Cardiac fibroblast (primary cell): Measurements from ENCODE around the gene CEP162.
"Not testable (repeated sequence)": the region's sequence is repeated elsewhere in the genome, so short reads cannot be mapped to it uniquely, and the experiment has no call there.

ENCODE experiments used
- DNase-seq, 2 donors: peaks; one replicate each; pipeline versions ENCODE4 v3.0.0 to v3.0.0-alpha.2; 2010; ENCODE audit warnings: low read depth in 2 of 2
- H3K4me3 ChIP-seq, 2 donors: replicated peaks in 1 of 2; 1 replicate in 1 of 2; 2 replicates in 1 of 2; pipeline ENCODE4 v1.5.1; 2011; ENCODE audit warnings: low read depth in 2 of 2, low read length in 2 of 2, mild to moderate bottlenecking in 2 of 2, moderate library complexity in 1 of 2
- TF ChIP-seq, protein P1 (sequence below): IDR thresholded peaks from one replicate; pipeline ENCODE4 v1.5.1; 2011; ENCODE audit warnings: low read depth, mild to moderate bottlenecking, low read length, inconsistent platforms

The CEP162 gene

DNA sequence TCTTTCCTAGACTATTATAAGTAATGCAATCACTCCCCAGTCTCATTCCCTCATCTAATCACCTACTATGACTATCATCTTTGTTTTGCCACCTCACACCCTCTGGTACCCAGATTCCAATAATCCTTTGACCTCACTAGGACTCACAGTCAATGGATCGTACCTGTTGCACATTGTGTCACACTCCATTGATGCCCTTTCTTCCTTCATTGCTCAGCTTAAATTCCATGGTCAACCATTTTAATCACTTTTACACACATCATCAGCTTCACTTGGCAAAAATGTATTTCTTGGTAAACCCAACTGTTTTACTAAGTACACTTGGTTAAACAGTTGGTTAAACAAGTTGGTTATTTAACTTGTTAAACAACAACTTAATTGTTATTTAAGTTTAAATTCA, 44.0 kb downstream of the CEP162 start:
- no peak overlapping the region for H3K4me3 ChIP-seq
- TF ChIP-seq, protein P1, sequence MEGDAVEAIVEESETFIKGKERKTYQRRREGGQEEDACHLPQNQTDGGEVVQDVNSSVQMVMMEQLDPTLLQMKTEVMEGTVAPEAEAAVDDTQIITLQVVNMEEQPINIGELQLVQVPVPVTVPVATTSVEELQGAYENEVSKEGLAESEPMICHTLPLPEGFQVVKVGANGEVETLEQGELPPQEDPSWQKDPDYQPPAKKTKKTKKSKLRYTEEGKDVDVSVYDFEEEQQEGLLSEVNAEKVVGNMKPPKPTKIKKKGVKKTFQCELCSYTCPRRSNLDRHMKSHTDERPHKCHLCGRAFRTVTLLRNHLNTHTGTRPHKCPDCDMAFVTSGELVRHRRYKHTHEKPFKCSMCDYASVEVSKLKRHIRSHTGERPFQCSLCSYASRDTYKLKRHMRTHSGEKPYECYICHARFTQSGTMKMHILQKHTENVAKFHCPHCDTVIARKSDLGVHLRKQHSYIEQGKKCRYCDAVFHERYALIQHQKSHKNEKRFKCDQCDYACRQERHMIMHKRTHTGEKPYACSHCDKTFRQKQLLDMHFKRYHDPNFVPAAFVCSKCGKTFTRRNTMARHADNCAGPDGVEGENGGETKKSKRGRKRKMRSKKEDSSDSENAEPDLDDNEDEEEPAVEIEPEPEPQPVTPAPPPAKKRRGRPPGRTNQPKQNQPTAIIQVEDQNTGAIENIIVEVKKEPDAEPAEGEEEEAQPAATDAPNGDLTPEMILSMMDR, result no peak
- DNase-seq, result no peak

DNA sequence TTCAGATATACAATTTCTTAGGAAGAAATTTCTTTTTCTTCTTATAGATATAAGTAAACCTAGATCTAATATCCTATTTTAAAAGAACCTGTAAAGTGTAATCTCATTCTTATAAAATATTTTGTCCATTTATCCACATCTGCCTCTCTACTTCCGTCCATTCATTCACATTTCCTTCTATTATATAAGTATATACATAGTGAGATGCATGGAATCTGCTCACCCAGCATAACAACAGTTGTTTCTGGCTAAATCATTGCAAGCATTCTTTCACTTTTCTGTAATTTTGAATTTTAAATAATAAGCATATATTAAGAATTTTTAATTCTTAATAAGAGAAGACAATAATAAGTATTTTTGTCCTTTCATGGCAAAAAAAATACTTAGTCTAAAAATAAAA, 45.4 kb downstream of the CEP162 start:
- DNase-seq, result no peak
- TF ChIP-seq, protein P1, result no peak
- H3K4me3 ChIP-seq, result no peak overlapping the region

DNA sequence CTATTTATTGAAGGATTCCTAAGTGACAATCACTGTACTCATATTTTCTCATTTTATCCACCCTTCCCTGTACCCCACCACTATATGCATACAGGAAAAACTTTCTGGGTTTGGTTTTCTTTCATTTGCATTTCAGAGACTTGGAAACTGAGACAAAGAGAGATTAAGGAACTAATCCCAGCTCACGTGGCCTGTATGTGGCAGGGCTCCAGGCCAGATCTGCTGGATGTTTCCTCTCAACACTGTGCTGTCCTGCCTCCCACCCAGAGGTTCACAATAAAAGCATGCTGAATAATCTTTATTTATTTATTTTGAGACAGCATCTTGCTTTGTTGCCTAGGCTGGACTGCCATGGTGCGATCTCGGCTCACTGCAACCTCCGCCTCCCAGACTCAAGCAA, 50.2 kb downstream of the CEP162 start:
- H3K4me3 ChIP-seq, result no peak overlapping the region
- DNase-seq, result no peak
- TF ChIP-seq, protein P1, result no peak

DNA sequence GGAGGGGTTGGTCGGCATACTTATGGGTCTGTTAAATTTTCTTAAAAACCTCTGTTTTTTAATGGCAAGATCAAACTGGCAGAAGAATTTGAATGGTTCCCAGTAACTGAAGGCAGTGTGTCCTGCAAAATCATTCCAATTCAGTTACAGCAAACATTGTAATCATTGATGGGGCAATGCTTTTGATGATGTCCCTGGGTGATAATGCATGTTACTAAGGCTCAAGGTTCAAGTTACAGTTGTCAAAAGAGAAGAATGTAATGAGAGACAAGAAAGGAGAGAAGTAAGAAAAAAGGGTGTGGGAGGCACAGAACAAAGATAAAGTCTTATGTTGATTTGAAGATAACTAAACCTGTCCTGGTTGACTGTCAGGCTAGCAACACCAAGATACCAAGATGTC, 54.9 kb downstream of the CEP162 start:
- no peak overlapping the region for H3K4me3 ChIP-seq
- TF ChIP-seq, protein P1, result no peak
- DNase-seq, result no peak

DNA sequence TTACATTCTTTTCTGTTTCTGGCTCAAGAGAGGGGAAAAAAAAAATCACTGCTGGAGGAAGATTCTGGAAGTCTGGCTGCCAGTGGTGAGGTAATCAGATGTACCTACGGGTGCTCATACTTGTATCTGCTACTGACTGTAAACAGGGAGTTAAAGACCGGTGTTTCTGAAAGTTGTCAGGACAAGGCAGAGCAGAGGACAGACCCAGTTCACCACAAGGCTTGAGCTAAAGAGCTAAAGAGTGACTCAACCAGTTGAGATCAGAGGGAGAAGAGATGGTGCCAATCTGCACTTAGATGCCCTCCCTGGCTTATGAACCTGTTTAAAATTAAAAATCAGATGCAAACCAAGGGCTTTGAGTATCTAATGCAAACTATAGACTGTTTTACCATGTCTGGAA, 55.4 kb downstream of the CEP162 start:
- no peak overlapping the region for H3K4me3 ChIP-seq
- no peak for DNase-seq
- TF ChIP-seq, protein P1, result no peak

DNA sequence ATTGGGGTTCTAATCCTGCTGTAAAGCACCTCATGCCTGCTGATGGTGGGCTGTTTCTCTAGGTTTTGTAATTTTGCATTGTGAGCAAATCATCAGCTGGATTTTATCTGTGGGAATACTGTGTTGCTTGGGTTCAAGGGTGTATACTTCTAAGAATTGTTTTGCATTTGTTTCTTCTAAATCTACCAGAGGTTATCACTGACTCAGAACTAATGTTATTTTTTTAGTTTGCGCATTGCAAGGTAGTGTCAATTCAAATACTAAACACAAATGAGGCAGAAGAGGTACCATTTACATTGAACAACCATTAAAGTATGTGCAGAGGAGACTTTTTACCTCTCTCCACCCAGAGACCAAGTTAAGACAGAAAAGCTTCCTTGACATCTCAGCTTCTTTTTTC, 60.0 kb downstream of the CEP162 start:
- TF ChIP-seq, protein P1, result no peak

DNA sequence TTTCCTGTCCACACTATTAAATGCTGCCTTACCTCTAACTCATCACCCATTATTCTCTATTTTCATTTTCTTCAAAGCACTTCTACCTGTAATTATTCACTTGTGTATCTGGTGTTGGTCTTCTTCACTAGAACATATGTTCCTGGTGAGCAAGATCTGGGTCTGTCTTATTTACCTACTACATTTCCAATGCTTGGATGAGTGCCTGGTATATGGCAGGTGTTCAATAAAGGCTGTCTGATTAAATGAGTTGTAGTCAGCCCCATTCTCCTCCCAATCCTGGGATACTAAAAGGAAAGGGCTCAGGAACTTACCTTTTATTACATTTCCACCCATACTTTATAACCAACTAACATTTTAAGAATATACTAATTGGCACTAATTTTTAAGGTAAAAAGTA, 61.0 kb downstream of the CEP162 start:
- TF ChIP-seq, protein P1, result no peak
- H3K4me3 ChIP-seq, result no peak overlapping the region
- no peak for DNase-seq

More for the DNA sequence above, 60.0 kb downstream of the CEP162 start:
- no peak overlapping the region for H3K4me3 ChIP-seq
- no peak for DNase-seq

DNA sequence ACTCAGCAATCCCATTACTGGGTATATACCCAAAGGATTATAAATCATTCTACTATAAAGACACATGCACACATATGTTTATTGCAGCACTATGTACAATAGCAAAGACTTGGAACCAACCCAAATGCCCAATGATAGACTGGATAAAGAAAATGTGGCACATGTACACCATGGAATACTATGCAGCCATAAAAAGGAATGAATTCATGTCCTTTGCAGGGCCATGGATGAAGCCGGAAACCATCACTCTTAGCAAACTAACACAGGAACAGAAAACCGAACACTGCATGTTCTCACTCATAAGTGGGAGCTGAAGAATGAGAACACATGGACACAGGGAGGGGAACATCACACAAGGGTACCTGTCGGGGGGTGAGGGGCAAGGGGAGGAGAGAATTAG, 63.1 kb downstream of the CEP162 start:
- H3K4me3 ChIP-seq, DNase-seq: not testable (repeated sequence)
